ENCODE measurements around the gene RNF213.
"Not testable (repeated sequence)": the region's sequence is repeated elsewhere in the genome, so short reads cannot be mapped to it uniquely, and the experiment has no call there.

The RNF213 gene

DNA sequence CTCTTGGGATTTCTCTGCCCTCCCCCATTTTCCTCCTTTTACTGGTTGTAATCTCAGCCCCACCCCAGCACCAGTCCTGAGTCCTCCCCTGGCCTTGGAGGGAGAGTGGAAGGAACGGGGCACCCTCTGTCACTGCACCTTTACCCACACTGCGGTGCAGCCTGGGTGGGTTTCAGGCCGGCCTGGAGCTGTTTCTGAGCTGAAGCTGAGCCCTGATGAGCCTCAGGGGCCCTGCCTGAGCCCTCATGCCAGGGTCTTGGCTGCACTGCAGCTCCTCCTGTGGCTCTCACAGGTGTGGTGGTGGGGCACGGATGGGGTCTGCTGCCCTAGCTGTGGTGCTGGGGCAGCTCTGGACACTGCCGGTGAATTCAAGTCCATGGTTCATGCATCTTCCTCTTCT is 34.5 kb downstream of the RNF213 start:
- no peak for DNase-seq (ENCODE audit: low read depth)

DNA sequence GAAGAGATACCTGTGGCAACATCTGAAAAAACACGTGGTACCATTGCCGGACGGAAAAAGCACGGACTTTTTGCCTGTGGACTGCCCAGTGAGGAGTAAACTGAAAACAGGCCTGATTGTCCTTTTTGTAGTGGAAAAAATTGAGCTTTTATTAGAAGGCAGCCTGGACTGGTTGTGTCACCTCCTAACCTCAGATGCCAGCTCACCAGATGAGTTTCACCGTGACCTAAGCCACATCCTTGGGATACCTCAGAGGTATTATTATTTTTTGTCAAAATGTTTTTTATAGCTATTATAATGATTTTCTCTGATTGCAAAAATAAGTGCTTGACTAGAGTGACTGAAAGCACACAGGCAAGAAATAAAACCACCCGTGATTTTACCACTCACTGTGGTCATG is 34.9 kb downstream of the RNF213 start:
- DNase-seq (ENCODE audit: low read depth) = no peak

GRCh38 chr17:80296221-80296620 is 35.6 kb downstream of the RNF213 start:
- DNase-seq (ENCODE audit: low read depth) = no peak

- no peak for DNase-seq (ENCODE audit: low read depth)
Observed at GRCh38 chr17:80297996-80298560, 37.4 kb downstream of the RNF213 start.

- DNase-seq (ENCODE audit: low read depth) = not testable (repeated sequence)
Observed at GRCh38 chr17:80299350-80300100, 38.9 kb downstream of the RNF213 start.

- DNase-seq (ENCODE audit: low read depth) = not testable (repeated sequence)
Observed at GRCh38 chr17:80300756-80301155, 40.1 kb downstream of the RNF213 start.

DNA sequence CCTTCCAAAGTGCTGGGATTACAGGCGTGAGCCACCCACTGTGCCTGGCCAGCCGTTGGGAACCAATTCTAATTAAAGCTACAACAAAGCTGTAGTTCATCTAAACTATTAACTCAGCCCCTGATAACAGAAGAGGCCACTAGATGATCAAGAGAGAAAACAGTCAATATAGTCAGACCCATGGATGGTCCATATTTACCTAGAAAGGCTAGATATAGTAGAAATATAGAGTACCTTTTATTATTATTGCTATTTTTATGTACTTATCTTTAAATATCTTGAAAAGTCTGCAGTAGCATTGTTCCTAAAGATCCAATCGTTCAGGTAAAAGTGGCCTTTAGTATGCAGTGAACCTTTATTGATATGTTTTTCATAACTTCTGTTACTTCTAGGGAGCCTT is 43.2 kb downstream of the RNF213 start:
- no peak for DNase-seq (ENCODE audit: low read depth)

DNA sequence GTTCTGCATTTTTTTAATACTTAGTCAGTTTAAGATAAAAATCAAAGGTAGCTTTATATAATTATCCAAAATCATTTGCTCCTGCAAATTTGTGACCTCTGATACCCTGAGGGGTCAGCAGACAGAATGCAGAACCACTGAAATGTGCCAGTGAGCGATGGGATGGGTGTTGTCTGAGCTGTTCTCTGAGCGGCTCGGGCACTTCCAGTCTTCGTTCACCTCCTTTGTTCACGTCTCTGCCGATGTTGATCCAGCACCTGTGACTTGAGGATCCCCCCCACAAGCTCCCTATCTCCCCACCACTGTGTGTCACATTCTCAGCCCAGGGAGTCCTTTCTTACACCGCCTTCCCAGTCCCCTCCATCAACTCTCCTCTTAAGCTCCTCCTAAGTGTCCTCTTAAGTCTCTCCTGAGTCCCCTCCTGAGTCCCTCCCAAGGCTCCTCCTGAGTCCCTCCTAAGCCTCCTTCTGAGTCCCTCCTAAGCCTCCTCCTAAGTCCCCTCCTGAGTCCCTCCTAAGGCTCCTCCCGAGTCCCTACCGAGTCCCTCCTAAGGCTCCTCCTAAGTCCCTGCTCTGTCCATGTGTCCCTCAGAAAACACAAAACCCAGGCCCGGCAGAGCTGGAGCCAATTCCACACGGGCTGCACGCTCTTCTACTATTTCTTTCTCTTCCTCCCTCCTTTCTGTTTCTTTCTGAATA is 47.5 kb downstream of the RNF213 start:
- no peak for DNase-seq (ENCODE audit: low read depth)

GRCh38 chr17:80308692-80309517 is 48.3 kb downstream of the RNF213 start:
- no peak for DNase-seq (ENCODE audit: low read depth)

DNA sequence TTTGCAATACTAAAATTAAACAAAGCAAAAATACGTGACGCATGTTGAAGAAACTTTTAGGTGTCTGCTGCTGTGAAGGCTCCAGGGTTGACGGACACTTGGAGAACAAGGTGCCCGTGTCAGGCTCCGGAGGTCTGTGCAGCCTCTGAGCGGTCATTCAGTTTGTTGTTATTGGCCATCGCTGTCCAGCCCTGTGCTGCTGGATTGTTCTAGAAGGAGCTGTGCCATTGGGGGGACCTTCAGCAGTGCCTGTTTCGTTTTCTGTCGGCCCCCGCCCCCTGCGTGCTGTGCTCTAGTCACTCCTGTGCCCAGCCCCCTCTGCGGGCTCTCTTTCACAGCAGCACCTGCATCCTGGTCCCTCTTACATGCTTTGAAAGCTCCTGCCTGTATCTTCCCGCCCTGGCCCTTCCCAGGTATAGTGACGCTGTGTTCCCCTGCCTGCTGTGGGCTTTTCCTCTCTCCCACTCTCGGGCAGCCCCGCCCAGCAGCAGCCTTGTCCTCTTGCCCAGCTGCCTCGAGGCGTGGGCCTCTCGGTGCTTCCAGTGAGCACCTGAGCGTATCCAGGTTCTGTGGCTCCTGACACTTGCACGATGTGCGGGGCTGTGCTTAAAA is 50.7 kb downstream of the RNF213 start:
- no peak for DNase-seq (ENCODE audit: low read depth)

DNA sequence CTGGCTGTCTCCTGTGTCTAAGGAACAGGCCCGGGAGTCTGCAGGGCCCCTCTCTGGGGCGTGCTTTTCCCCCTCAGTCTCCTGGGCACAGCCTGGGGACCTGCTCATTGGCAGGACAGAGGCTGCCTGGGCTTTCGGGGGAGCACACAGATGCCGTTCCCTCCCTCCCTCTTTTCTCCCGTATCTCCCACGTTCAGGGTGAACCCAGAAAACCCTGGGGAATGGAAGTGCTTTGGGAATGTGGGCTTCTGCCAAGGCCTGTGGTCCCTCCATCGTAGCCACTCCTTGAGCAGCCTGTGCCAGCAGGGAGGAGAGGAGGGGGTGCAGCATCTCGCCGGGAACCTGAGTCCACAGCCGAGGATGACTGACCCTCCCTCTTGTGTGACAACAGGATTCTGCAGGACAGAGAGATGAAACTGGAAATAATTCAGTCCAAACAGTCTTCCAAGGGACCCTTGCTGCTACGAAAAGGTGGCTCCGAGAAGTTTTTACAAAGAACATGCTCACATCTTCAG is 52.0 kb downstream of the RNF213 start:
- no peak for DNase-seq (ENCODE audit: low read depth)

GRCh38 chr17:80313160-80313829 is 52.6 kb downstream of the RNF213 start:
- DNase-seq (ENCODE audit: low read depth) = no peak

- not testable (repeated sequence) for DNase-seq (ENCODE audit: low read depth)
Observed at GRCh38 chr17:80313946-80314345, 53.3 kb downstream of the RNF213 start.

- DNase-seq (ENCODE audit: low read depth) = no peak
Observed at GRCh38 chr17:80315517-80316182, 55.0 kb downstream of the RNF213 start.

- no peak for DNase-seq (ENCODE audit: low read depth)
Observed at GRCh38 chr17:80316431-80316830, 55.8 kb downstream of the RNF213 start.

DNA sequence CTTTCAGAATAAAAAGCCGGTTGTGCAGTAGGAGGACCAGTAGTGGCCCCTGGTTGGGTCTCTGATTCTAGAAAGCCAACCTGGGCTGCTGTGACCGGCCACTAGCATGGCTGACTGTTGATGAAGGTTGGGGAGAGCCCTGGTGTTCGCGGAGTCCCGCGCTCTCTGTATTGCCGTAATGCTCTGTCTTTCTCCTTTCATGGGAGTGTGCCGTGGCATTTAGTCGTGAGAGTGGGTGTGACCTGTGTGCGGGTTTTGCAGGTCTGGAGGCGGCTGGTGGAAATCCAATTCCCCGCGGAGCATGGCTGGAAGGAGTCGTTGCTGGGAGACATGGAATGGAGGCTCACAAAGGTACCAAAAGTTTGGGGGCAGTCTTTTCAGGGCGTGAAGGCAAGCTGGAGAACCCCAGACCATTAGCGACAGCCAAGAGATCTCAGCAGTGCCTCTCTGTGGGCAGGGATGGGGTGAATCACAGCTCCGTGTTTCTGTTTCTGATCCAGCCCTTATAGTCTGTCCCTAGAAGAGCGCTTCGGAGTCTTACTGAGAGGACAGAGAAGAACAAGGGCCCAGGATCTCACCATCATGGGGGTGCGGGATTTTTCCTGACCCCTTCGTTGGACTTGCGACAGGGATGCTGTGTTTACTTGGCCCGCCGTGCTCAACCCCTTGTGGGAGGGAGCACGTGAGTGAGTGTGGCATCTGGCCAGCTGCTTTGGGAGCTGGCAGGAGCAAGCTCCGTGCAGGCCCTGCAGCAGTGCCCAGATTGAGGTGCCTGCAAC is 56.5 kb downstream of the RNF213 start:
- no peak for DNase-seq (ENCODE audit: low read depth)

DNA sequence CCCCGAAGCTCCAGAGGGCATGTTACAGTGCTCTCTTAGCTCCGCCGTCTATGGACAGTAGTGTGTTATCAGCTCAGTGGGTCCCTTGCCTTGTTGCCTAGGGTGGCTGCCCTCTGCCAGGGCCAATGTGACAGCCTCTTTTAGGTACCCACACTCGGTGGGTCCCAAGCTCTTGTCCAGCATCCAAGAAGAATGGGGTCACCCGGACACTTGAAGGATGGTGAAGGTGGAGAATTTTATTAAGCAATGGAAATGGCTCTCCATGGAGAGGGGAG is 57.0 kb downstream of the RNF213 start:
- no peak for DNase-seq (ENCODE audit: low read depth)

GRCh38 chr17:80318166-80318565 is 57.5 kb downstream of the RNF213 start:
- no peak for DNase-seq (ENCODE audit: low read depth)

DNA sequence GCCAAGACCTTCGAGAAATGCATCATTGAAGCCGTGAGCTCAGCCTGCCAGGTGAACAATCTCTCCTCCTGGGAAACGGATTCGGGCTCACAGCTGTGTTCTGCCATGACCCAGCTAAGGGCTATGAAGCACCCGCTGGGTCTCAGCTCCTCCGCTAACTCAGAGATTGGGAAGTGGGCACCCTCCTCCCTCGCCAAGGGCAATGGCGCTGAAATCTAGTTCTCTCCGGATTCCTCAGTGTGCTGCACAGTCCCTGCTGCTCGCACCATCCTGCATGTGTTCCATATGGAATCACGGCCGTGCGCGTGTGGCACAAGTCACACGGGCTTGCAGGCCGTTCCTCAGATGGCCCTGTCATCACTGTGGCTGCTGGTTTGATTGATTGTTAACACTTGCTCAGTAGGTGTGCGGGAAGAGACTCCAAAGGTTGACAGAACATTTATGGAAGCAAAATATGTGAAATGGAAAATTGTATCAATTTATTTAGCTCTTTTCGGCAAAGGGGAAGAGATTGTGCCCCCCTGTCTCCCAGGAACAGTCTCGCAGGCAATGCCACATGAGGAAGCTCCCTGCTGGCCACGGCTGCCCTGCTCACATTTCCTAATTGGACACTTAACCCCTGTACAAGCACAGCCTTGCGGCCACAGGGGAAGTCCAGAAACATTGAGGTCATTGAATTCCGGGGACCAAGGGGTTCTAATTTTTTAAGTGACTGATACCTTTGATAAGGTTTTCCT is 58.8 kb downstream of the RNF213 start:
- no peak for DNase-seq (ENCODE audit: low read depth)

GRCh38 chr17:80319999-80320344 is 59.3 kb downstream of the RNF213 start:
- DNase-seq (ENCODE audit: low read depth) = no peak

Data from HS-27A (cell line).